Tibial nerve (tissue), 4 donors: ENCODE results near the gene PARP15. TPM values are rescaled to one million over a fixed set of nuclear protein-coding genes. Genes with fewer than 3 reads are reported as not detected.
A peak's percentile ranks its signal among the peaks of the same experiment; 100 is the strongest.

Experiments
- DNase-seq, 2 donors: peaks; one replicate each; pipeline ENCODE4 v3.0.0-alpha.2; 2019; ENCODE audit warnings: low spot score in 2 of 2
- H3K27ac ChIP-seq, 4 donors: fragments of 200-600 bp; sonication (generic) in 3 of 4; one replicate each; pipeline ENCODE4 v1.5.1; 2017 to 2019; ENCODE audit warnings: mild to moderate bottlenecking in 1 of 4
- H3K27me3 ChIP-seq, 2 donors: fragments of 200-600 bp; sonication (generic) in 1 of 2; one replicate each; pipeline versions ENCODE4 v1.5.1 to v1.6.0; 2017 to 2019
- H3K36me3 ChIP-seq, 3 donors: fragments of 200-600 bp; sonication (generic); one replicate each; pipeline ENCODE4 v1.5.1; 2018 to 2019
- H3K4me1 ChIP-seq, 4 donors: fragments of 200-600 bp; sonication (generic) in 3 of 4; one replicate each; pipeline ENCODE4 v1.5.1; 2017 to 2019
- H3K4me3 ChIP-seq, 4 donors: fragments of 200-600 bp; sonication (generic) in 3 of 4; one replicate each; pipeline ENCODE4 v1.5.1; 2017 to 2019; ENCODE audit warnings: mild to moderate bottlenecking in 1 of 4, moderate library complexity in 1 of 4
- H3K9me3 ChIP-seq, 4 donors: fragments of 200-600 bp; sonication (generic) in 3 of 4; one replicate each; pipeline ENCODE4 v1.5.1; 2017 to 2019
- EP300 ChIP-seq, 2 donors: sonication (generic); formaldehyde crosslinking; IDR thresholded peaks; one replicate each; pipeline ENCODE4 v1.6.1; 2017; ENCODE audit warnings: antibody characterized with exemption in 2 of 2, mild to moderate bottlenecking in 1 of 2
- POLR2A ChIP-seq, 2 donors: fragments of 450-650 bp; IDR thresholded peaks; one replicate each; pipeline ENCODE4 v1.6.1; 2017; ENCODE audit warnings: antibody characterized with exemption in 2 of 2, mild to moderate bottlenecking in 2 of 2, moderate library complexity in 2 of 2
- WGBS, 2 donors: methylation state at CpG; one replicate each; pipeline ENCODE4 v1.1.5; 2018; 5-methylcytosine and 5-hydroxymethylcytosine counted together
- total RNA-seq, 4 donors: library from RNA; depleted of rRNA; stranded (reverse); fragments of >200 nt; gene quantifications; one replicate each; pipeline ENCODE4 v1.1.0, GENCODE V29; 2016
- TF ChIP-seq, protein P1 (sequence below), 5 experiments: fragments of 200-600 bp in 3 of 5; fragments of 450-650 bp in 2 of 5; sonication (generic) in 3 of 5; IDR thresholded peaks; one replicate each; pipeline ENCODE4 v1.5.1; 2016 to 2019; ENCODE audit warnings: antibody characterized with exemption in 5 of 5, mild to moderate bottlenecking in 3 of 5, moderate library complexity in 2 of 5

The PARP15 gene
- total RNA-seq, 4 donors from 2014 or later: 1.2 to 3.6 (median 2.8) TPM

DNA sequence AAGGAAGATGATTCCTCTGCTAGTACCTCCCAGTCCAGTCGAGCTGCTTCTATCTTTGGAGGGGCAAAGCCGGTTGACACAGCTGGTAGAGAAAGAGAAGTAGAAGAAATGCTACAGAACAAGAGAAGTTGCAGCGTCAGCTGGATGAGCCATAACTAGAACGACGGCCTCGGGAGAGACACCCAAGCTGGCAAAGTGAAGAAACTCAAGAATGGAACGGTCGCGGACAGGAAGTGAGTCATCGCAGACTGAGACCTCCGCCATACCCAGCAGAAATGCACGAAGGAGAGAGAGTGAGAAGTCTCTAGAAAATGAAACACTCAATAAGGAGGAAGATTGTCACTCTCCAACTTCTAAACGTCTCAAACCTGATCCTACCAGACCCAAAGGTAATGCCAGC, 84.2 kb downstream of the PARP15 start:
- peak in 1 of 2 donors; percentile 19 for DNase-seq
- H3K27me3 ChIP-seq: no peaks in the 10 kb centered on the region
- 84 to 86% methylated on average over 13 of the region's 13 CpGs for WGBS, 2 donors
- no peaks in the 10 kb centered on the region for H3K9me3 ChIP-seq
- H3K4me3 ChIP-seq: no peak overlapping the region
- no peak overlapping the region for H3K27ac ChIP-seq
- H3K4me1 ChIP-seq: no peaks in the 10 kb centered on the region
- no peaks in the 10 kb centered on the region for H3K36me3 ChIP-seq
- TF ChIP-seq POLR2A (IDR thresholded peaks at IDR 0.05): no peak
- TF ChIP-seq, protein P1, sequence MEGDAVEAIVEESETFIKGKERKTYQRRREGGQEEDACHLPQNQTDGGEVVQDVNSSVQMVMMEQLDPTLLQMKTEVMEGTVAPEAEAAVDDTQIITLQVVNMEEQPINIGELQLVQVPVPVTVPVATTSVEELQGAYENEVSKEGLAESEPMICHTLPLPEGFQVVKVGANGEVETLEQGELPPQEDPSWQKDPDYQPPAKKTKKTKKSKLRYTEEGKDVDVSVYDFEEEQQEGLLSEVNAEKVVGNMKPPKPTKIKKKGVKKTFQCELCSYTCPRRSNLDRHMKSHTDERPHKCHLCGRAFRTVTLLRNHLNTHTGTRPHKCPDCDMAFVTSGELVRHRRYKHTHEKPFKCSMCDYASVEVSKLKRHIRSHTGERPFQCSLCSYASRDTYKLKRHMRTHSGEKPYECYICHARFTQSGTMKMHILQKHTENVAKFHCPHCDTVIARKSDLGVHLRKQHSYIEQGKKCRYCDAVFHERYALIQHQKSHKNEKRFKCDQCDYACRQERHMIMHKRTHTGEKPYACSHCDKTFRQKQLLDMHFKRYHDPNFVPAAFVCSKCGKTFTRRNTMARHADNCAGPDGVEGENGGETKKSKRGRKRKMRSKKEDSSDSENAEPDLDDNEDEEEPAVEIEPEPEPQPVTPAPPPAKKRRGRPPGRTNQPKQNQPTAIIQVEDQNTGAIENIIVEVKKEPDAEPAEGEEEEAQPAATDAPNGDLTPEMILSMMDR (IDR thresholded peaks at IDR 0.05): no peak
- no peak for TF ChIP-seq EP300 (IDR thresholded peaks at IDR 0.05)

DNA sequence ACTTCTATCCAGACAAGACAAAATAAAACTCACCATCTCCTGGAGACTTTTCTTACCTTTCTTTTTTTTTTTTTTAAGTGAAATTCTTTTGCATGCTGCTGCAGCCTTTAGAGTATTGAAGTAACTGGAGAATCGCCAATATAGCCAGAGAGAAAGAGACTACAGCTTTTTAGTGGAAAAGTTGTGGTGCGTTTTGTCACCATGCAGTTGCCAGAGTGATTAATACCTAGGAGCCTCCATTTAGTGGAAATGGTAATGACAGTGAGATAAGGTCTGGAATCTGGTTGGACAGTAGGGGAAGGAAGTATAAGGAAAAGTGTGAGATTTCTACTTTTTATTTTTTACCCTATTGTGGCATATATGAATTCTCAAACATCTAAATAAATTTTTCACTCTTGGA, 85.1 kb downstream of the PARP15 start:
- DNase-seq: no peak
- Histone ChIP-seq H3K36me3 (no peaks in the 10 kb centered on the region), H3K9me3 (no peaks in the 10 kb centered on the region), H3K27ac (no peak overlapping the region), H3K4me1 (no peaks in the 10 kb centered on the region), H3K27me3 (no peaks in the 10 kb centered on the region), H3K4me3 (no peak overlapping the region)
- no peak for TF ChIP-seq EP300 (IDR thresholded peaks at IDR 0.05)
- TF ChIP-seq, protein P1 (IDR thresholded peaks at IDR 0.05): no peak
- TF ChIP-seq POLR2A (IDR thresholded peaks at IDR 0.05): no peak
- 68 to 70% methylated on average over 2 of the region's 2 CpGs for WGBS, 2 donors

DNA sequence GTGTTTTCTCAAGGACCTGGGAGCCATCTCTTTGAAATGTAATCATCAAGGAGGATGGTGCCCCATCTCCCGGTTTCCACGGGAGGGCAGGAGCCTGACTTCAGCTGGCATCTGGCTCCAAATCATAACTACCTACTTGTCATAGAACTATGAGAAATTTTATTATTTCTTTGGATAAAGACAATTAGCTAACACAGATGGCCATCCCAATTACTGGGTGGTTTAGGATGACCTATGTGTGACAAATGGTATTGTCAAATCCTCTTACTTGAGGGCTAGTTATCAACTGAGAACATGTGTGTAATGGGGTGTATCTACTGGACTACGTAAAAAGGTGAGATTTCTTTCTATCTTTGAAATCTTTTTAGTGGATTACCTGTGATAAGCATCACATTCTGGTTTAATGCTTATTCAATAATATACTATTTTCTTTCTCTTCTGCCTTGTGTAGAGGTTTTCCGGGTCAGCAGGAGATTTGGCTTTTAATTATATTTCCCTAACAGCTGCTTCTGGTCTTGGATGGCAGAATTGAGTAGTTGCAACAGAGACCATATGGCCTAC, 87.9 kb downstream of the PARP15 start:
- TF ChIP-seq, protein P1 (IDR thresholded peaks at IDR 0.05): no peak
- no peak for TF ChIP-seq EP300 (IDR thresholded peaks at IDR 0.05)
- TF ChIP-seq POLR2A (IDR thresholded peaks at IDR 0.05): no peak
- H3K4me3 ChIP-seq: no peak overlapping the region
- no peak for DNase-seq
- no peaks in the 10 kb centered on the region for H3K36me3 ChIP-seq
- 63 to 66% methylated on average over 4 of the region's 4 CpGs for WGBS, 2 donors
- H3K27me3 ChIP-seq: no peaks in the 10 kb centered on the region
- H3K9me3 ChIP-seq: no peaks in the 10 kb centered on the region
- H3K4me1 ChIP-seq: no peaks in the 10 kb centered on the region
- H3K27ac ChIP-seq: no peak overlapping the region

DNA sequence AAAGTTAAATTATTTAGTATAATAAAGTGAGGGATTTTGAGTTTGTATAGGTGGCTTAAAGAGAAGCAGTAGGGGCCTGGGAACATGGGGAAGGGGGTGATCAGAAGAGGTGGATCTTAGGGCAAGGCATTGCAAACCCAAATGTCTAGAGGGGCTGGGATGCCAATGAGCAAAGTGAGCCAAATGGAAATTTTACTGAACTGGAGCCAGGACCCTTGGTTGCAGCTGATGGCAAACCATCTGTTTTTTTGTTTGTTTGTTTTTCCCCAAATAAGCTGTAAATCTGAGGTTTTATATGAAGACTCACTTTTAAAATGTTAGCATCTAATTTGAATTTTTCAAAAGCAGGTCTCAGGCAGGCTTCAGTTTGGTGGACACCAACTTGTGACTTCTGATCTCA, 88.4 kb downstream of the PARP15 start:
- Histone ChIP-seq H3K27ac (no peak overlapping the region), H3K36me3 (no peaks in the 10 kb centered on the region), H3K9me3 (no peaks in the 10 kb centered on the region), H3K4me3 (no peak overlapping the region), H3K4me1 (no peaks in the 10 kb centered on the region), H3K27me3 (no peaks in the 10 kb centered on the region)
- TF ChIP-seq POLR2A (IDR thresholded peaks at IDR 0.05) (no peak), EP300 (IDR thresholded peaks at IDR 0.05) (no peak)
- TF ChIP-seq, protein P1 (IDR thresholded peaks at IDR 0.05): no peak
- DNase-seq: no peak

DNA sequence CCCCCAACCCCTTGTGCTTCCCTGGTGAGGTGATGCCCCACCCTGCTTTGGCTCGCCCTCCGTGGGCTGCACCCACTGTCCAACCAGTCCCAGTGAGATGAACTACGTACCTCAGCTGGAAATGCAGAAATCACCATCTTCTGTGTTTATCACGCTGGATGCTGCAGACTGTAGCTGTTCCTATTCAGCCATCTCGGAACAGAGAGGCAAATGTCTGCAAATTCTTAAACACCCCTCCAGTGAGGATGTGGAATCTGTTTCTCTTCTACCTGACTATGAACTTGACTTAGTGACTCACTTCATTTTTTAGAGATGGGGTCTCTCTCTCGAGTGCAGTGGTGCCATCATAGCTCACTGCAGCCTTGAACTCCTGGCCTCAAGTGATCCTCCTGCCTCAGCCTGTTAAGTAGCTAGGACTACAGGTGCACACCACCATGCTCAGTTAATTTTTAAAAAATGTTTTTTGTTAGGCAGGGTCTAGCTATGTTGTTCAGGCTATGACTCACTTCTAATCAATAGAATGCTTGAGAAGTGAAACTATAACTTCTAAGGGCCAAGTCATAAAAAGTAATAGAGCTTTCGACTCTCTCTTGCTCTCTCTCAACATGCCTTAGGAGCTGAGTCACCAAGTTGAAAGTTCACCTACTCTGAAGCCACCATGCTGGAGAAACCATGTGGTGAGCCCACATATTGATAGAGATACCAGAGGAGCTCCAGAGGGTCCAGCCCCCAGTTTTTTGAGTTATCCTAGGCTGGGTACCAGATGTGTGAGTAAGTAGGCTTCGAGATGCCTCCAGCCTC, 91.7 kb downstream of the PARP15 start:
- no peak for DNase-seq
- TF ChIP-seq, protein P1 (IDR thresholded peaks at IDR 0.05): no peak
- TF ChIP-seq EP300 (IDR thresholded peaks at IDR 0.05) (no peak), POLR2A (IDR thresholded peaks at IDR 0.05) (no peak)
- Histone ChIP-seq H3K27me3 (no peaks in the 10 kb centered on the region), H3K4me1 (no peaks in the 10 kb centered on the region), H3K36me3 (no peaks in the 10 kb centered on the region), H3K27ac (no peak overlapping the region), H3K9me3 (no peaks in the 10 kb centered on the region), H3K4me3 (no peak overlapping the region)
- WGBS, 2 donors: 79 to 83% methylated on average over 8 of the region's 8 CpGs
